IMR-90 (cell line): ENCODE results near the gene CCNJL. TPM values are rescaled to one million over a fixed set of nuclear protein-coding genes. Genes with fewer than 3 reads are reported as not detected.

Source experiments
- ATAC-seq: fragments of 200-7000 bp; cut with Tn5 transposase; 2 replicates; pipeline ENCODE4 v1.9.1; 2020; ENCODE audit warnings: low read depth, mild to moderate bottlenecking, moderate library complexity
- BruUV-seq: library from RNA; stranded (reverse); fragments of 400-500 nt; replicated peaks from 2 replicates; lab custom pipeline; 2021; lab: Mats Ljungman, UMichigan
- CTCF ChIA-PET: fragments of 300-600 bp; formaldehyde crosslinking; extraction: SDS; loops from one replicate; lab custom pipeline; 2021; ENCODE audit warnings: antibody characterized with exemption; lab: Yijun Ruan, JAX
- POLR2A ChIA-PET: fragments of 300-600 bp; sonication (Branson Sonifier 250); formaldehyde crosslinking; loops from one replicate; lab custom pipeline; 2022; ENCODE audit warnings: antibody characterized with exemption; ENCODE audit not compliant: unreplicated experiment; lab: Charles Lee
- DNase-seq: peaks from one replicate; pipeline ENCODE4 v3.0.0; 2013
- H2AFZ ChIP-seq: replicated peaks from 2 replicates; pipeline ENCODE3; 2013; ENCODE audit warnings: low read length, mild to moderate bottlenecking; ENCODE audit not compliant: poor library complexity
- H2AK5ac ChIP-seq: 2 replicates; pipeline ENCODE4 v1.6.1; 2013; ENCODE audit warnings: low read depth, low read length, inconsistent platforms
- H2AK9ac ChIP-seq: replicated peaks from 2 replicates; pipeline ENCODE3; 2013; ENCODE audit warnings: mild to moderate bottlenecking, low read depth, low read length, moderate library complexity; ENCODE audit not compliant: poor library complexity
- H2BK120ac ChIP-seq: 2 replicates; pipeline ENCODE4 v1.6.1; 2013; ENCODE audit warnings: low read depth, low read length, inconsistent platforms
- H2BK15ac ChIP-seq: 3 replicates; pipeline ENCODE4 v1.6.1; 2013; ENCODE audit warnings: low read depth, low read length, inconsistent platforms
- H2BK20ac ChIP-seq: 2 replicates; pipeline ENCODE4 v1.6.1; 2013; ENCODE audit warnings: low read depth, mild to moderate bottlenecking, inconsistent platforms, low read length, moderate library complexity
- H2BK5ac ChIP-seq: 2 replicates; pipeline ENCODE4 v1.6.1; 2013; ENCODE audit warnings: mild to moderate bottlenecking, low read depth, low read length, inconsistent platforms; ENCODE audit not compliant: poor library complexity, severe bottlenecking
- H3K14ac ChIP-seq: replicated peaks from 2 replicates; pipeline ENCODE4 v1.6.1; 2013; ENCODE audit warnings: low read depth, low read length, inconsistent platforms
- H3K18ac ChIP-seq: 2 replicates; pipeline ENCODE4 v1.6.1; 2013; ENCODE audit warnings: low read depth, low read length, control low read depth
- H3K23ac ChIP-seq: 2 replicates; pipeline ENCODE4 v1.6.1; 2013; ENCODE audit warnings: low read depth, low read length, inconsistent platforms
- H3K27ac ChIP-seq: 2 replicates; pipeline ENCODE4 v1.5.1; 2013; ENCODE audit warnings: mild to moderate bottlenecking, control low read depth, low read length; ENCODE audit not compliant: insufficient read depth
- H3K27me3 ChIP-seq: 2 replicates; pipeline ENCODE4 v1.6.1; 2013; ENCODE audit warnings: low read length; ENCODE audit not compliant: control insufficient read depth, insufficient read depth
- H3K36me3 ChIP-seq: 2 replicates; pipeline ENCODE4 v1.6.1; 2013; ENCODE audit warnings: low read length, mixed read lengths; ENCODE audit not compliant: control insufficient read depth, insufficient read depth
- H3K4ac ChIP-seq: 2 replicates; pipeline ENCODE4 v1.6.1; 2013; ENCODE audit warnings: low read depth, low read length, inconsistent platforms
- H3K4me1 ChIP-seq: 2 replicates; pipeline ENCODE4 v1.6.1; 2013; ENCODE audit warnings: low read length, mixed read lengths; ENCODE audit not compliant: control insufficient read depth, insufficient read depth
- H3K4me2 ChIP-seq: 2 replicates; pipeline ENCODE4 v1.6.1; 2013; ENCODE audit warnings: low read depth, mild to moderate bottlenecking, control low read depth, low read length, moderate library complexity
- H3K4me3 ChIP-seq: 2 replicates; pipeline ENCODE4 v1.5.1; 2013; ENCODE audit warnings: low read depth, mild to moderate bottlenecking, control low read depth, low read length, moderate library complexity; ENCODE audit not compliant: insufficient read depth
- H3K56ac ChIP-seq: 2 replicates; pipeline ENCODE4 v1.6.1; 2013; ENCODE audit warnings: low read length, inconsistent platforms; ENCODE audit not compliant: insufficient read depth; ENCODE audit errors: extremely low read depth
- H3K79me1 ChIP-seq, 2 experiments: 2 replicates each; pipeline ENCODE4 v1.6.1; 2013; ENCODE audit warnings: low read length in 2 of 2, inconsistent platforms in 1 of 2, low read depth in 1 of 2
- H3K9ac ChIP-seq: 2 replicates; pipeline ENCODE4 v1.6.1; 2013; ENCODE audit warnings: low read depth, low read length, control low read depth
- H3K9me1 ChIP-seq: 2 replicates; pipeline ENCODE4 v1.6.1; 2013; ENCODE audit warnings: low read length, inconsistent platforms; ENCODE audit not compliant: insufficient read depth
- H3K9me3 ChIP-seq: 2 replicates; pipeline ENCODE4 v1.6.1; 2013; ENCODE audit warnings: low read length; ENCODE audit not compliant: control insufficient read depth, insufficient read depth
- H4K20me1 ChIP-seq: 2 replicates; pipeline ENCODE4 v1.6.1; 2013; ENCODE audit warnings: low read length, inconsistent platforms; ENCODE audit not compliant: insufficient read depth
- H4K5ac ChIP-seq: 2 replicates; pipeline ENCODE4 v1.6.1; 2013; ENCODE audit warnings: mild to moderate bottlenecking, low read depth, low read length, control low read depth
- H4K8ac ChIP-seq, 2 experiments: 2 replicates each; pipeline ENCODE4 v1.6.1; 2013; ENCODE audit warnings: low read depth in 2 of 2, low read length in 2 of 2, control low read depth in 1 of 2, inconsistent platforms in 1 of 2
- H4K91ac ChIP-seq: 2 replicates; pipeline ENCODE4 v1.6.1; 2013; ENCODE audit warnings: low read depth, low read length, inconsistent platforms; ENCODE audit not compliant: insufficient read depth
- BHLHE40 ChIP-seq: fragments of 150-350 bp; IDR thresholded peaks from 2 replicates; pipeline ENCODE4 v1.6.1; 2016; ENCODE audit warnings: mild to moderate bottlenecking, low read depth, low read length
- CEBPB ChIP-seq: IDR thresholded peaks from 2 replicates; pipeline ENCODE4 v1.6.1; 2012; ENCODE audit warnings: low read depth, low read length, improper control_type of control experiment
- CHD1 ChIP-seq: IDR thresholded peaks from 2 replicates; pipeline ENCODE4 v1.6.1; 2012; ENCODE audit warnings: low read depth, low read length, improper control_type of control experiment
- FOS ChIP-seq: fragments of 150-350 bp; IDR thresholded peaks from 2 replicates; pipeline ENCODE4 v1.6.1; 2016; ENCODE audit warnings: low read depth, low read length
- MAFK ChIP-seq: IDR thresholded peaks from 2 replicates; pipeline ENCODE4 v1.6.1; 2012; ENCODE audit warnings: low read depth, low read length, improper control_type of control experiment
- MAZ ChIP-seq: IDR thresholded peaks from 2 replicates; pipeline ENCODE4 v1.6.1; 2012; ENCODE audit warnings: low read depth, mild to moderate bottlenecking, low read length, improper control_type of control experiment, moderate library complexity, borderline replicate concordance
- MXI1 ChIP-seq: IDR thresholded peaks from 2 replicates; pipeline ENCODE4 v1.6.1; 2012; ENCODE audit warnings: low read depth, mild to moderate bottlenecking, low read length, moderate library complexity, borderline replicate concordance
- NFE2L2 ChIP-seq: fragments of 150-350 bp; IDR thresholded peaks from 2 replicates; pipeline ENCODE4 v1.6.1; 2016; ENCODE audit warnings: low read depth, mild to moderate bottlenecking, low read length
- POLR2A ChIP-seq: IDR thresholded peaks from 2 replicates; pipeline ENCODE4 v1.6.1; 2012; ENCODE audit warnings: mild to moderate bottlenecking, low read depth, low read length
- RAD21 ChIP-seq: IDR thresholded peaks from 2 replicates; pipeline ENCODE4 v1.6.1; 2012; ENCODE audit warnings: low read length, improper control_type of control experiment
- RCOR1 ChIP-seq: IDR thresholded peaks from 2 replicates; pipeline ENCODE4 v1.6.1; 2012; ENCODE audit warnings: mild to moderate bottlenecking, low read length, improper control_type of control experiment; ENCODE audit not compliant: insufficient replicate concordance
- RFX5 ChIP-seq: IDR thresholded peaks from 2 replicates; pipeline ENCODE4 v1.8.0; 2012; ENCODE audit warnings: low read depth, mild to moderate bottlenecking, low read length, moderate library complexity
- SMC3 ChIP-seq: fragments of 150-350 bp; IDR thresholded peaks from 2 replicates; pipeline ENCODE4 v1.6.1; 2016; ENCODE audit warnings: low read depth, mild to moderate bottlenecking, antibody characterized with exemption, low read length, moderate library complexity
- WGBS, 2 experiments: methylation state at CpG; one replicate each; pipeline versions ENCODE4 v1.1.5 to v1.1.7; 2013; ENCODE audit warnings: missing lambda C conversion rate in 2 of 2; ENCODE audit not compliant: insufficient read length in 1 of 2; ENCODE audit errors: extremely low coverage in 2 of 2; 5-methylcytosine and 5-hydroxymethylcytosine counted together
- dilution Hi-C: fragments of 300-500 bp; cut with HindIII; formaldehyde crosslinking; loops from one replicate; pipeline ENCODE4 v1.14.3; 2018; ENCODE audit warnings: low sequenced_read_pairs; ENCODE audit not compliant: unreplicated experiment
- in situ Hi-C: fragments of 300-500 bp; cut with MboI; formaldehyde crosslinking; loops from 3 replicates; pipeline ENCODE4 v1.14.3; 2019; ENCODE audit warnings: low sequenced_read_pairs, inconsistent platforms, mixed read lengths
- intact Hi-C: fragments of 100-400 bp; cut with micrococcal nuclease; formaldehyde crosslinking; loops from 2 replicates; pipeline ENCODE4 v1.10.0; 2022
- polyA plus RNA-seq, 3 experiments: library from polyadenylated mRNA; depleted of rRNA; stranded (reverse); fragments of >200 nt; gene quantifications; 2 replicates each; pipeline ENCODE4 v1.2.3, GENCODE V29; 2012; ENCODE audit warnings: low replicate concordance in 1 of 3
- total RNA-seq: library from RNA; depleted of rRNA; stranded (reverse); fragments of >200 nt; gene quantifications from 2 replicates; pipeline ENCODE4 v1.2.3, GENCODE V29; 2012
- TF ChIP-seq, protein P1 (sequence below): fragments of 150-350 bp; IDR thresholded peaks from 2 replicates; pipeline ENCODE4 v1.6.1; 2017; ENCODE audit warnings: mild to moderate bottlenecking, antibody characterized with exemption, low read length, low read depth
- TF ChIP-seq, protein P2 (sequence below): conservative IDR thresholded peaks from 2 replicates; pipeline ENCODE4 v1.5.1; 2012; ENCODE audit warnings: mild to moderate bottlenecking, low read depth, low read length, improper control_type of control experiment
- TF ChIP-seq, protein P3 (sequence below): fragments of 150-350 bp; IDR thresholded peaks from 2 replicates; pipeline ENCODE4 v1.6.1; 2016; ENCODE audit warnings: low read depth, mild to moderate bottlenecking, low read length, moderate library complexity, borderline replicate concordance

Gene CCNJL
- total and polyA plus RNA-seq, 2 of the 4 experiments (the other 2 are of a cell fraction) = 2.0 to 3.8 TPM

DNA sequence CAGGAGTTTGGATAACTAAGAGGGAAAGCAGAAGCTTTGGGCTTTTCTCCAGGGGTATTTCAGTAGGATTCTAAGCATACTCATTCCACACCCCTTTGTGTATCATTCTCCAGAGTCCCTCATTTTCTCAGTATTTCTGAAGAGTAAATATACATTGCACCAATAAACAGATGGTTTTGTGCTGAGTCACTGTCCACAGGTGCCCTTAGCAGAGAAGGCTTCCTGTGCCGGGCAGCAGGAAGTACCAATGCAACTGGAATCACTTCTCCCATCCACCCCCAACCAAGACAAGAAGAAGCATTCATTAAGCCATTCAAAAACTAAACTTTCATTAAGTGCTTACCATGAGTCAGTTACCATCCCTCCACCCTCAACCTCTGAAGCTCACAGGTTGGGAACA is 3.6 kb upstream of the CCNJL start:
- ATAC-seq (peak; percentile 19), DNase-seq (peak; percentile 73)
- dilution Hi-C loops (no loop called here), in situ Hi-C loops (no loop called here), intact Hi-C loops (no loop called here)
- no peak overlapping the region for H3K4me2 ChIP-seq
- no TSS peak for BruUV-seq
- H3K4me1 ChIP-seq = peaks cover 2% of the 10 kb centered on the region; the same call in 1 of the 2 replicates
- H3K36me3 ChIP-seq = no peaks in the 10 kb centered on the region
- no peaks in the 10 kb centered on the region for H3K9me1 ChIP-seq
- H3K4me3 ChIP-seq = no peak overlapping the region
- H3K9me3 ChIP-seq = no peaks in the 10 kb centered on the region
- H3K56ac ChIP-seq = no peak overlapping the region
- H3K27me3 ChIP-seq = peaks cover 11% of the 10 kb centered on the region
- H4K8ac ChIP-seq = no peak overlapping the region
- H2BK120ac ChIP-seq = no peak overlapping the region
- ChIA-PET CTCF (no interaction called here), POLR2A (no interaction called here)
- H3K27ac ChIP-seq = no peak overlapping the region
- H3K4ac ChIP-seq = no peak overlapping the region
- no peak overlapping the region for H2BK5ac ChIP-seq
- H4K5ac ChIP-seq = no peak overlapping the region
- H3K79me1 ChIP-seq = peaks cover under 1 to 6% of the 10 kb centered on the region in 2 experiments; a peak in 3 of 4 replicates
- H3K14ac ChIP-seq = no peak overlapping the region
- H2AK5ac ChIP-seq = no peak overlapping the region
- H3K18ac ChIP-seq = no peak overlapping the region
- no peak overlapping the region for H2BK15ac ChIP-seq
- TF ChIP-seq RCOR1 = no peak
- no peak for TF ChIP-seq SMC3
- TF ChIP-seq FOS = 0 out of 2 replicates have a peak, but pooled peaks have one; percentile 10
- TF ChIP-seq MXI1 = no peak
- TF ChIP-seq POLR2A = no peak
- no peak for TF ChIP-seq MAZ
- TF ChIP-seq MAFK = 0 out of 2 replicates have a peak, but pooled peaks have one; percentile 38
- TF ChIP-seq, protein P1, sequence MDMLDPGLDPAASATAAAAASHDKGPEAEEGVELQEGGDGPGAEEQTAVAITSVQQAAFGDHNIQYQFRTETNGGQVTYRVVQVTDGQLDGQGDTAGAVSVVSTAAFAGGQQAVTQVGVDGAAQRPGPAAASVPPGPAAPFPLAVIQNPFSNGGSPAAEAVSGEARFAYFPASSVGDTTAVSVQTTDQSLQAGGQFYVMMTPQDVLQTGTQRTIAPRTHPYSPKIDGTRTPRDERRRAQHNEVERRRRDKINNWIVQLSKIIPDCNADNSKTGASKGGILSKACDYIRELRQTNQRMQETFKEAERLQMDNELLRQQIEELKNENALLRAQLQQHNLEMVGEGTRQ = no peak
- TF ChIP-seq RFX5 = no peak
- TF ChIP-seq BHLHE40 = no peak
- TF ChIP-seq, protein P2, sequence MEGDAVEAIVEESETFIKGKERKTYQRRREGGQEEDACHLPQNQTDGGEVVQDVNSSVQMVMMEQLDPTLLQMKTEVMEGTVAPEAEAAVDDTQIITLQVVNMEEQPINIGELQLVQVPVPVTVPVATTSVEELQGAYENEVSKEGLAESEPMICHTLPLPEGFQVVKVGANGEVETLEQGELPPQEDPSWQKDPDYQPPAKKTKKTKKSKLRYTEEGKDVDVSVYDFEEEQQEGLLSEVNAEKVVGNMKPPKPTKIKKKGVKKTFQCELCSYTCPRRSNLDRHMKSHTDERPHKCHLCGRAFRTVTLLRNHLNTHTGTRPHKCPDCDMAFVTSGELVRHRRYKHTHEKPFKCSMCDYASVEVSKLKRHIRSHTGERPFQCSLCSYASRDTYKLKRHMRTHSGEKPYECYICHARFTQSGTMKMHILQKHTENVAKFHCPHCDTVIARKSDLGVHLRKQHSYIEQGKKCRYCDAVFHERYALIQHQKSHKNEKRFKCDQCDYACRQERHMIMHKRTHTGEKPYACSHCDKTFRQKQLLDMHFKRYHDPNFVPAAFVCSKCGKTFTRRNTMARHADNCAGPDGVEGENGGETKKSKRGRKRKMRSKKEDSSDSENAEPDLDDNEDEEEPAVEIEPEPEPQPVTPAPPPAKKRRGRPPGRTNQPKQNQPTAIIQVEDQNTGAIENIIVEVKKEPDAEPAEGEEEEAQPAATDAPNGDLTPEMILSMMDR = no peak
- no peak for TF ChIP-seq CHD1
- TF ChIP-seq RAD21 = no peak
- TF ChIP-seq, protein P3, sequence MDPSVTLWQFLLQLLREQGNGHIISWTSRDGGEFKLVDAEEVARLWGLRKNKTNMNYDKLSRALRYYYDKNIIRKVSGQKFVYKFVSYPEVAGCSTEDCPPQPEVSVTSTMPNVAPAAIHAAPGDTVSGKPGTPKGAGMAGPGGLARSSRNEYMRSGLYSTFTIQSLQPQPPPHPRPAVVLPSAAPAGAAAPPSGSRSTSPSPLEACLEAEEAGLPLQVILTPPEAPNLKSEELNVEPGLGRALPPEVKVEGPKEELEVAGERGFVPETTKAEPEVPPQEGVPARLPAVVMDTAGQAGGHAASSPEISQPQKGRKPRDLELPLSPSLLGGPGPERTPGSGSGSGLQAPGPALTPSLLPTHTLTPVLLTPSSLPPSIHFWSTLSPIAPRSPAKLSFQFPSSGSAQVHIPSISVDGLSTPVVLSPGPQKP = no peak
- TF ChIP-seq NFE2L2 = peak; percentile 96
- TF ChIP-seq CEBPB = no peak
- no peak overlapping the region for H3K9ac ChIP-seq
- no peak overlapping the region for H2BK20ac ChIP-seq
- H2AFZ ChIP-seq = no peak overlapping the region
- no peak overlapping the region for H4K91ac ChIP-seq
- no peak overlapping the region for H3K23ac ChIP-seq
- no peaks in the 10 kb centered on the region for H4K20me1 ChIP-seq
- whole genome bisulfite sequencing, 2 experiments = 20% methylated on average over 1 of the region's 1 CpG; no CpG with 5 or more reads in 1 of the 2 experiments
- no peak overlapping the region for H2AK9ac ChIP-seq
